ENCODE results near the gene SLC25A21.
A peak's percentile ranks its signal among the peaks of the same experiment; 100 is the strongest.

SLC25A21 gene

GRCh38 chr14:37037636-37038387 lies 134.6 kb downstream of the SLC25A21 start:
- no peak for DNase-seq

- DNase-seq = no peak
These were observed 135.6 kb downstream of the SLC25A21 start for GRCh38 chr14:37036669-37037341.

- DNase-seq = no peak
These were observed 137.0 kb downstream of the SLC25A21 start for GRCh38 chr14:37035401-37035800.

GRCh38 chr14:37034410-37035285 lies 137.8 kb downstream of the SLC25A21 start:
- no peak for DNase-seq

GRCh38 chr14:37032863-37033262 lies 139.5 kb downstream of the SLC25A21 start:
- DNase-seq = no peak

- peak; percentile 2 for DNase-seq
These were observed 145.1 kb downstream of the SLC25A21 start for GRCh38 chr14:37027188-37027824.

GRCh38 chr14:37023875-37024565 lies 148.4 kb downstream of the SLC25A21 start:
- peak; percentile 13 for DNase-seq

GRCh38 chr14:37021390-37021789 lies 151.0 kb downstream of the SLC25A21 start:
- no peak for DNase-seq

- no peak for DNase-seq
These were observed 152.9 kb downstream of the SLC25A21 start for GRCh38 chr14:37019488-37019887.

- no peak for DNase-seq
These were observed 153.7 kb downstream of the SLC25A21 start for GRCh38 chr14:37018571-37019240.

GRCh38 chr14:37013078-37013477 lies 159.3 kb downstream of the SLC25A21 start:
- DNase-seq = no peak

GRCh38 chr14:36998686-36999085 lies 173.7 kb downstream of the SLC25A21 start:
- DNase-seq = no peak

GRCh38 chr14:36997843-36998242 lies 174.6 kb downstream of the SLC25A21 start:
- DNase-seq = no peak

- DNase-seq = no peak
These were observed 175.4 kb downstream of the SLC25A21 start for GRCh38 chr14:36996857-36997590.

- no peak for DNase-seq
These were observed 176.1 kb downstream of the SLC25A21 start for GRCh38 chr14:36996133-36996856.

- no peak for DNase-seq
These were observed 182.6 kb downstream of the SLC25A21 start for GRCh38 chr14:36989806-36990205.

- DNase-seq = no peak
These were observed 183.4 kb downstream of the SLC25A21 start for GRCh38 chr14:36988989-36989388.

GRCh38 chr14:36988568-36988967 lies 183.8 kb downstream of the SLC25A21 start:
- no peak for DNase-seq

- DNase-seq = no peak
These were observed 186.0 kb downstream of the SLC25A21 start for GRCh38 chr14:36986407-36986806.

- DNase-seq = no peak
These were observed 190.4 kb downstream of the SLC25A21 start for GRCh38 chr14:36981832-36982529.
